Activated T-cell treated with anti-CD3 and anti-CD28 coated beads, Interleukin-2, amount 50 U/mL, for 48 hours (primary cell): ENCODE measurements around the gene IFFO2.
"Not testable (repeated sequence)": the region's sequence is repeated elsewhere in the genome, so short reads cannot be mapped to it uniquely, and the experiment has no call there.

Experiments used
- DNase-seq, 2 experiments: peaks; one replicate each; pipeline ENCODE4 v3.0.0-alpha.2; 2020

The IFFO2 gene

GRCh38 chr1:18871401-18872070 lies 84.9 kb downstream of the IFFO2 start:
- no peak for DNase-seq

GRCh38 chr1:18870957-18871356 lies 85.5 kb downstream of the IFFO2 start:
- DNase-seq, result no peak

- DNase-seq, result not testable (repeated sequence)
Observed at GRCh38 chr1:18870595-18870865, 85.9 kb downstream of the IFFO2 start.

- DNase-seq, result no peak
Observed at GRCh38 chr1:18869847-18870594, 86.5 kb downstream of the IFFO2 start.

- DNase-seq, result no peak
Observed at GRCh38 chr1:18868801-18869424, 87.6 kb downstream of the IFFO2 start.

GRCh38 chr1:18868354-18868753 lies 88.1 kb downstream of the IFFO2 start:
- no peak for DNase-seq

GRCh38 chr1:18866846-18867245 lies 89.6 kb downstream of the IFFO2 start:
- DNase-seq, result no peak

- no peak for DNase-seq
Observed at GRCh38 chr1:18866314-18866713, 90.2 kb downstream of the IFFO2 start.

- no peak for DNase-seq
Observed at GRCh38 chr1:18865176-18865575, 91.3 kb downstream of the IFFO2 start.

- DNase-seq, result no peak
Observed at GRCh38 chr1:18861590-18861989, 94.9 kb downstream of the IFFO2 start.

GRCh38 chr1:18861082-18861481 lies 95.4 kb downstream of the IFFO2 start:
- no peak for DNase-seq

GRCh38 chr1:18859560-18859959 lies 96.9 kb downstream of the IFFO2 start, which contains the start of gene TAS1R2:
TAS1R2 (minus strand) TSS chr1:18859660; CDS start chr1:18859660, 0 bp downstream.
- DNase-seq, result no peak

- DNase-seq, result no peak
Observed at GRCh38 chr1:18858070-18858688, 98.3 kb downstream of the IFFO2 start.

GRCh38 chr1:18856435-18856834 lies 100.0 kb downstream of the IFFO2 start:
- DNase-seq, result no peak

GRCh38 chr1:18855573-18855972 lies 100.9 kb downstream of the IFFO2 start:
- DNase-seq, result no peak

- DNase-seq, result no peak
Observed at GRCh38 chr1:18854331-18855025, 102.0 kb downstream of the IFFO2 start.
